DMS79 treated with DMSO at 0.1 percent for 48 hours (cell line): ENCODE data around the gene ECT2L.
"Not testable (repeated sequence)": the region's sequence is repeated elsewhere in the genome, so short reads cannot be mapped to it uniquely, and the experiment has no call there.

Source experiments
- DNase-seq: peaks from one replicate; lab custom pipeline; 2025; lab: John Stamatoyannopoulos, UW

The ECT2L gene

DNA sequence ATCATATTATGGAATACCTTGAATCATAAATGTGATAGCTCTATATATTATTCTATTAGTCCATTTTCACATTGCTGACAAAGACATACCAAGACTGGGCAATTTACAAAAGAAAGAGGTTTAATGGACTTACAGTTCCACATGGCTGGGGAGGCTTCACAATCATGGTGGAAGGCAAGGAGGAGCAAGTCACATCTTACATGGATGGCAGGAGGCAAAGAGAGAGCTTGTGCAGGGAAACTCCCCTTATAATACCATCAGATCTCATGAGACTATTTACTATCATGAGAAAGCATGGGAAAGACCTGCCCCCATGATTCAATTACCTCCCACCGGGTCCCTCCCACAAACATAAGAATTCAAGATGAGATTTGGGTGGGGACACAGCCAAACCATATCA is 141.0 kb downstream of the ECT2L start:
- not testable (repeated sequence) for DNase-seq

DNA sequence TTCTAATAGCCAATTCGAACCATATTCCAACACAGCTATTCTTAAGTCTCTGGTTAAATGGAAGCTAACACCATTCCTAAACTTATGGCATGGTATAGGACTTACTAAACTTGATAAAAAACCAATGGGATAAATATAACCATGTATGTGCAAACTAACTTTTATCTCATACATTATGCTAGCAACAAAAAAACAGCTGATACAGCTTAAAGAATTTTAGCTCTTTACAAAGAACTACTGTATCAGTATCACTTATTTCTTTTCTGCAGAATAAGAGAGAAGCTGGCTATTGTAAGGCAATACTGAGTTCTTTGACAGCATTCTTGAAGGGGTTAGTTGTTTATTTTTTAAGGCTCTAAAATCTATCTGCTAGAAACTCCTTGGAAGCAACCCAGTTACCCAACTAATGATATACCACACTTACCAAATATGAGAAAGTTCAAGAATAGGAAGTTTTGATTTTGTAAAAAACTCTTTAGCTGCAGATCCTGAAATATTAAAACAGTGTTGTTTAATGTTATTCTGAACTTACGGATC is 147.3 kb downstream of the ECT2L start:
- DNase-seq: no peak

DNA sequence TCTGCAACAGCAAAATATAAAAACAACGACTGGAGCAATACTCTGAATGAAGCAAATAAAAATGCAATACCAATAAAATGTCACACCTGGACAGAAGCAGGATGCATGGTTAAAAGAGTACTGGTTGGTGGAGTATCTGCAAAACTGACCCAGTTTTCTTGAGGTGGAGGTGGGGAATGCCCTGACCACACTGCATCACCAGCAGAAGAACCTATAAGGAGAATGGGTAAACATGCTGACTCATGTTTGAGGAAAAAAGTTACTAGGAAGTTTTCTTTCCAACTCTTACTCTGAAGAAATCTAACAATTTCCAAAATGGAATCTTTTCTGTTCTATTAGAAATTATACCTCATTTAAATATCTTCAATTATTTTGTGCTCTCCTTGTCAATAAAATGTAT is 148.5 kb downstream of the ECT2L start:
- no peak for DNase-seq

GRCh38 chr6:138945354-138945753 is 149.5 kb downstream of the ECT2L start:
- no peak for DNase-seq

DNA sequence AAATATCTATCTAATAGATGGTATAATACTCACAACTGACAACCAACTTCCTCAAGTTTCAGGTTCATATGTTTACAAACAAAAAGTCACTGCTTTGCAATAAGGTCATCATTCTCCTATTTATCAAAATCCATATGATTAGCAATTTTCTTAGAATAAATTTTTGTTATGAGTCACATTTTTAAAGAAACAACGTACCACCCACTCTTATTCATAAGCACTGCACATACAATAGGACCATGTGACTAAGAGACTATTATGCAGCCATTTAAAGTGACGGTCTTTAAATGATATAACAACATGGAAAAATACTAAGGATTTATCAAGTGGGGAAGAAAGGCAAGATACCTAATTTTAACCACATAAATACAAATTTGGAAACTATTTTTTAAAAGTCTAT is 152.1 kb downstream of the ECT2L start:
- DNase-seq: no peak

- DNase-seq: no peak
Measured at GRCh38 chr6:138948546-138949179, 152.8 kb downstream of the ECT2L start.

GRCh38 chr6:138953451-138953850 is 157.6 kb downstream of the ECT2L start:
- DNase-seq: no peak
